ENCODE results near the gene TENM4.

The TENM4 gene

DNA sequence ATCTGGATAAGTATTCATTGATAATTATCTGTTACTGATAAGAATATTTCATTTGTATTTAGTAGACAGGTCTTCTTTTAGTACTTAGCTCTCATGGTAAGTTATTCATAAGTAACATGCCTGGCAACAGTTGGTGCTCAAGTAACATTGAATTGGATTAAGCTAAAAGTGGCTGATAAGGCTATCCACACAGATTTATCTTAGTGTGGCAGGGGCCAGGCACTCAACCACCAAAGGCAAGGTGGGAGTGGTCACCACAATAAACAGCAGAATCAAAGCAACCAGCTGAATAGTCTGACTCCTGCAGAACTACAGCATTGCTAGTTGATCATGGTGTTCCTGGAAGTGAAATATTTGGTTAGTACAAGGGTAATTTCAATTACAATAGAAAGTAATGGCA, 833.1 kb downstream of the TENM4 start:
- in situ Hi-C loops (cut with MboI; ENCODE audit: low sequenced_read_pairs), result no loop called here

DNA sequence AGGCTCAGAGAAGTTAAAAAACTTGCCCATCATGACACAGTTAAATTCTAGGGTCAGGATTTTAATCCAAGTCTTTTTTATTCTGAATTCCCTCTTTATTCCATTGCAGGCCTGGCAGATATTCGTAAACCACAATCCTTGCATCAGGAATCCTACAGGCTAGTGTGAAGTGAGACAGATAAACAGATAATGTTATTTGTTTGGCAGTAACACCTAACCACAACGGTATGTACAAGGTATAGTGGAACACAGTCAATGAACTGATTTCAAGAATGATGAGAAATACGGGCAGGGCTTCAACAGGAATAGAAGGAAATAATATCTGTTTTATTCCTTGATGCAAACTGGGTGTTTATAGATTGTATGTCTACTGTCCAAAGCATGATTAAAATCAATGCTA, 834.2 kb downstream of the TENM4 start:
- in situ Hi-C loops (cut with MboI; ENCODE audit: low sequenced_read_pairs), result no loop called here

DNA sequence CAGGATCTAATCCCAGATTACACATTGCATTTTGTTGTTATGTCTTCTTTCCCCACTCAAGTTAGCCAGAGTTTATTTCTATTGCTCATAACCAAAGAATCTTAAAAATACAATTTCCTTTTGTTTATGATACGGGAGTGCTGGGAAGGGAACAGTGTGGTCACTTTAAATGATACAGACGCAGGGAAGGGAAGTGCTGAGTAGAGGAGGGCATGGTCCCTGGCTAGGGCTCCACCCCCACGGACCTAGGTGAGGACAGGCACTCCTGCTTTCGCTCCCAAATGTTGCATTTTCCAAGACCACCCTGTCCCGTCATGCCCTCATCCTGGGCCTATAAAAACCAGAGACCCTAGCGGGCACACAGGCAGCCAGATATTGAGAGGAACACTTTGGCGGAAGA, 835.5 kb downstream of the TENM4 start:
- in situ Hi-C loops (cut with MboI; ENCODE audit: low sequenced_read_pairs), result no loop called here

DNA sequence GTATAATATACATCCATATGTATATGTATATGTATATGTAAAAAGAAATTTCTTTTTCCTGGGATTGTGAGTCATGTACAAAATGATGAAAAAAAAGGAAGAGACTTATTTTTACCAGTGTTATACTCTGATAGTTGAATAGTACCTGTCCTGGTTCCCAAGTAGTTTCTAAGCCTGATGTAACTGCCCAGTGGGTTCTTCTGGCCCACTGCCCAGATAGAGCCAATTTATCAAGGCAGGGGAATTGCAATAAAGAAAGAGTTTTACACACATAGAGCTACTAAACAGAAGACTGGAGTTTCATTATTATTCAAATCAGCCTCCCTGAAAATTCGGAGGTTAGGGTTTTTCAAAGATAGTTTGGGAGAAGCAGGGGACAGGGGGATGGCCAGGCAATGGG, 837.0 kb downstream of the TENM4 start:
- in situ Hi-C loops (cut with MboI; ENCODE audit: low sequenced_read_pairs), result no loop called here
